Measurements from ENCODE around the gene FCMR. TPM values are rescaled to one million over a fixed set of nuclear protein-coding genes. Genes with fewer than 3 reads are reported as not detected.

Gene FCMR
- total RNA-seq, 1 donor from 2014 or later: not detected

DNA sequence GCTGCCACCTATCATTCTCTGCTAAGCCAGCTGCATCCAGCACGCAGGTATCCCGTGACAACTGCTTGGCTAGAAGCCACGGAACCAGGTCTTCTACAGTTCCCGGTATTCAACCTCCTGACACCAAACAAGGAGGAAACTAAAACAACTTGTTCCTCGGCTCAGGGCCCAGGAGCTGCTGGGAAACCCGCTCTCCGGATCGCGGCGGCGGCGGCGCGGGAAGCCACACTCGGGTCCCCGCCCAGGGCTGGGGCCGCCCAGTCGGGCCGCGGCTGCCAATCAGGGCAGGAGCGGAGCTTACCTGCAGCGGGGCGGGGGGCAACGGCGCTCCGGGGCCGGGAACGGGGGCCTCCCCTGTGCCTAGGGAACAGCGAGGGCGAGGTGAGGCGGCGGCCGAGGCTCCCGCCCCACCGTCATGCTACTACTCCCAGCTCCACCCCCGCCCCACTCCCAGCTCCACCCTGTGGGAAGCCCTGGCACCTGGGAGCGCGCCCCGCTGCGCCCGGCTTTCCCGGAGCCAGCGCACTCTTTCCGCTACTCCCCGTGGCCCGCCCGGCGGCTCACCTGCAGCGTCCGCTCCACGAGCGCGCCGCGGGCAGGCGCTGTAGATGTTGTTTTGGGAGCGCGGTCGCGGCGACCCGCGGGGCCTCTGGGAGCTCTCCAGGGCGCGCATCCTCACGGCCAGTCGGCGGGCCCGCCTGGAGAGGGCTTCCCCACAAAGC, 12.4 kb downstream of the FCMR start:
- FAIRE-seq (no peak), DNase-seq (ENCODE audit: low read depth) (peak; percentile 72)
- Histone ChIP-seq H3K27me3 (ENCODE audit: control insufficient read depth, insufficient read depth, low read length) (no peaks in the 10 kb centered on the region), H3K36me3 (ENCODE audit: control insufficient read depth, insufficient read depth, low read length) (peaks cover 1% of the 10 kb centered on the region), H3K4me3 (ENCODE audit: low read depth, low read length) (peak overlapping the region; percentile 42)
- TF ChIP-seq, protein P1, sequence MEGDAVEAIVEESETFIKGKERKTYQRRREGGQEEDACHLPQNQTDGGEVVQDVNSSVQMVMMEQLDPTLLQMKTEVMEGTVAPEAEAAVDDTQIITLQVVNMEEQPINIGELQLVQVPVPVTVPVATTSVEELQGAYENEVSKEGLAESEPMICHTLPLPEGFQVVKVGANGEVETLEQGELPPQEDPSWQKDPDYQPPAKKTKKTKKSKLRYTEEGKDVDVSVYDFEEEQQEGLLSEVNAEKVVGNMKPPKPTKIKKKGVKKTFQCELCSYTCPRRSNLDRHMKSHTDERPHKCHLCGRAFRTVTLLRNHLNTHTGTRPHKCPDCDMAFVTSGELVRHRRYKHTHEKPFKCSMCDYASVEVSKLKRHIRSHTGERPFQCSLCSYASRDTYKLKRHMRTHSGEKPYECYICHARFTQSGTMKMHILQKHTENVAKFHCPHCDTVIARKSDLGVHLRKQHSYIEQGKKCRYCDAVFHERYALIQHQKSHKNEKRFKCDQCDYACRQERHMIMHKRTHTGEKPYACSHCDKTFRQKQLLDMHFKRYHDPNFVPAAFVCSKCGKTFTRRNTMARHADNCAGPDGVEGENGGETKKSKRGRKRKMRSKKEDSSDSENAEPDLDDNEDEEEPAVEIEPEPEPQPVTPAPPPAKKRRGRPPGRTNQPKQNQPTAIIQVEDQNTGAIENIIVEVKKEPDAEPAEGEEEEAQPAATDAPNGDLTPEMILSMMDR (IDR thresholded peaks at IDR 0.05; ENCODE audit: insufficient read depth, low read length, severe bottlenecking): no peak

DNA sequence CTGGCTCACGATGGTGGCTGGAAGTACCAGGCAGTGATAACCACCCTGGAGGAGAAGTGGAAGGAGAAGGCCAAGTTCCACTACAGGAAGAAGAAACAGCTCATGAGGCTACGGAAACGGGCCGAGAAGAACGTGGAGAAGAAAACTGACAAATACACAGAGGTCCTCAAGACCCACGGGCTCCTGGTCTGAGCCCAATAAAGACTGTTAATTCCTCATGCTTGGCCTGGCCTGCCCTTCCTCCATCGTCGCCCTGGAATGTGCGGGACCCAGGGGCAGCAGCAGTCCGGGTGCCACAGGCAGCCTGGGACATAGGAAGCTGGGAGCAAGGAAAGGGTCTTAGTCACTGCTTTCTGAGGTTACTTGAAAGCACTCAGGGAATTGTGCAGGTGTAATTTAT, 13.7 kb downstream of the FCMR start:
- Histone ChIP-seq H3K27me3 (ENCODE audit: control insufficient read depth, insufficient read depth, low read length) (no peaks in the 10 kb centered on the region), H3K36me3 (ENCODE audit: control insufficient read depth, insufficient read depth, low read length) (peaks cover 1% of the 10 kb centered on the region), H3K4me3 (ENCODE audit: low read depth, low read length) (no peak overlapping the region)
- DNase-seq (ENCODE audit: low read depth): no peak
- FAIRE-seq: no peak
- TF ChIP-seq, protein P1 (IDR thresholded peaks at IDR 0.05; ENCODE audit: insufficient read depth, low read length, severe bottlenecking): no peak

DNA sequence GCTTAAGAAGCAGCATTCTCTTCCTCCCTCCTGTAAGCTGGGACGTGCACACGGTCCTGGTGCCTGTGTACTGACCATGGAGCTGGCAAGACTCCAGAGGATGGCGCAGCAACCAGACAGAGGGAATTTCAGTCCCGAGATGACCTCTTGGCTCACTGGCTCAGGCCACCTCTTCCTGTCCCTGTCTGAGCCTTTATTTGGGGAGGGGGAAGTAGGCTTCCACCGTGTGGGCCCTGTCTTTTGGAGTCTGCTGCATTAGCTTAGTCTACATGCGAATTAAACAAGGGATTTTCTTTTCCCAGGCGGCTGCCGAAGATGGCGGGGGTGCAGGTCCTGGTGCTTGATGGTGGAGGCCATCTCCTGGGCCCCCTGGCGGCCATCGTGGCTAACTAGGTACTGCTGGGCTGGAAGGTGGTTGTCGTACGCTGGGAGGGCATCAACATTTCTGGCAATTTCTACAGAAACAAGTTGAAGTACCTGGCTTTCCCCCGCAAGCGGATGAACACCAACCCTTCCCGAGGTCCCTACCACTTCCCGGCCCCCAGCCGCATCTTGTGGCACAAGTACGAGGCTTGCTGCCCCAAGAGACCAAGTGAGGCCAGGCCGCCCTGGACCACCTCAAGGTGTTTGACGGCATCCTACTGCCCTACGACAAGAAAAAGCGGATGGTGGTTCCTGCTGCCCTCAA, 14.3 kb downstream of the FCMR start:
- DNase-seq (ENCODE audit: low read depth): no peak
- Histone ChIP-seq H3K36me3 (ENCODE audit: control insufficient read depth, insufficient read depth, low read length) (peaks cover 1% of the 10 kb centered on the region), H3K27me3 (ENCODE audit: control insufficient read depth, insufficient read depth, low read length) (no peaks in the 10 kb centered on the region), H3K4me3 (ENCODE audit: low read depth, low read length) (no peak overlapping the region)
- no peak for FAIRE-seq
- TF ChIP-seq, protein P1 (IDR thresholded peaks at IDR 0.05; ENCODE audit: insufficient read depth, low read length, severe bottlenecking): peak; percentile 12

DNA sequence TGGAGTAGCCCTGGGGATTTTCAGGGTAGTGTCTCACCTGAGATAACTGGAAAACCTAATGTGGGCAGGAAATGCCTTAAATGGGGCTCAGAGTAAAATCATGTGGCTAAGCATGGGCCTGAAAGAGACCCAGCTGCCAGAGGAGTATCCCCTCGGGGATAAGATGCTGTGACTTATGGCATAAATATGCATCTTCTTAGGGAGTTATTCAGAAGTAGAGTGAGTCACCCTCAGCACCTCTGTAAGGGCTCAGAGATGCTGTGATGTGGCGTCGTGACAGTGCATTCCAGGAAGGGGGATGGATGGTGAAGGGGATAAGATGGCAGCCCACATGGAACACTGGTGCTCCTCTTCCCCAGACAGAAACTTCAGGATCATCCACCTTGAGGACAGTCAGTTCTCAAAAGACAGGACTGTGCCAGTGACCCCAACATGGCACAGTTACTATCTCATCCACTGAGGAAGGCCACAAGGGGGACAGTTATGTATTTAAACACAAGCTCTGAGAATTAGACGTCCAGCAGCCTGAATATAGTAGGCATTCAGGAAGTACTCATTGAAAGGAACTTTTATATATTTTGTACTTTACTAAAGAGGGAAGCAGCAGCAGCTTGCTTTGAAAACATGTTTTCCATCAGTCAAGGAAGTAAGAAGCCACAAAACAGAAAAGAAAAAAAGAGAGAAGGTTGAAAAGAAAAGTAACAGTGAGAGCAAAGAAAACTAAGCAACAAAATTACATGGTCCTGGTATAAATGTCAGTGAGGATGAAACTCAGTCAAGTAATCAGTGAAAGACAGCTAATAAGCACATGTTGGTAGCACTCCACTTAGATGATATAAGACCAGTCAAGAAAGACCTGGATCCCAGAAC, 16.2 kb downstream of the FCMR start:
- peak; percentile 100 for DNase-seq (ENCODE audit: low read depth)
- Histone ChIP-seq H3K36me3 (ENCODE audit: control insufficient read depth, insufficient read depth, low read length) (peaks cover 1% of the 10 kb centered on the region), H3K4me3 (ENCODE audit: low read depth, low read length) (no peak overlapping the region), H3K27me3 (ENCODE audit: control insufficient read depth, insufficient read depth, low read length) (no peaks in the 10 kb centered on the region)
- TF ChIP-seq, protein P1 (IDR thresholded peaks at IDR 0.05; ENCODE audit: insufficient read depth, low read length, severe bottlenecking): no peak
- FAIRE-seq: no peak

DNA sequence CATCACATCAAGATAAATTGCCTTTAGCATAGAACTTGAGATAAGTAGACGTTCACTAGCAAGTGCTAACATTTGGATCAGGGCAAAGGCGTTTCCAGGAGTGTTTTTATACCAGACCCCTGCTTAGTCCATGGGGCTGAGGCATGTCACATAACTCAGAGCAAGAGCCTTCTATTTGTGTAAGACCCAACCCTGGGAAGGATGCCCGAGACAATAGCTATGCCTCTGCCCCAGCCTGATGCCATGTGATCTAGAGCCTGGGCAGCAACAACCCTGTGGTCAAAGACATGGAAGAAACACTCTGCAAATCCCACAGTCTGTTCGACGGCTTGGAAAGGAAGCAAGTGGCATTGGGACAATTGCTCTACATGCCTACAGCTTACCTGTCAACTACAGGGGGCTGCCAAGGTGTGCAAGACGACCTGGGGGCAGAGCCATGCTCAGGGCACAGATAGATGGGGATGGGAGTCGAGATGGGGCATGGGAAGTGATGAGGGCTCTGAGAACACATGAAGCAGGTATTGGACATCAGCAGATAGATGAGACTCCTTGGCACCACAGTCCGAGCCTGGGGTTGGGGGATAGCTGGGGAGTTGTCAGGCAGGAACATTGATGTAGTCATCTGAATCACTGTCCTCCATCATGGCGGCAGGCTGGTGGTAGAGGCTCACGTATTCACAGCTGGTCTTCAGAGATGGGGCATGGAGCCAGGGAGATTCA, 17.2 kb downstream of the FCMR start:
- no peak overlapping the region for H3K4me3 ChIP-seq (ENCODE audit: low read depth, low read length)
- TF ChIP-seq, protein P1 (IDR thresholded peaks at IDR 0.05; ENCODE audit: insufficient read depth, low read length, severe bottlenecking): no peak
- H3K27me3 ChIP-seq (ENCODE audit: control insufficient read depth, insufficient read depth, low read length): no peaks in the 10 kb centered on the region
- FAIRE-seq (no peak), DNase-seq (ENCODE audit: low read depth) (no peak)
- peaks cover 1% of the 10 kb centered on the region for H3K36me3 ChIP-seq (ENCODE audit: control insufficient read depth, insufficient read depth, low read length)
